ENCODE data around the gene FARSA.

DNA sequence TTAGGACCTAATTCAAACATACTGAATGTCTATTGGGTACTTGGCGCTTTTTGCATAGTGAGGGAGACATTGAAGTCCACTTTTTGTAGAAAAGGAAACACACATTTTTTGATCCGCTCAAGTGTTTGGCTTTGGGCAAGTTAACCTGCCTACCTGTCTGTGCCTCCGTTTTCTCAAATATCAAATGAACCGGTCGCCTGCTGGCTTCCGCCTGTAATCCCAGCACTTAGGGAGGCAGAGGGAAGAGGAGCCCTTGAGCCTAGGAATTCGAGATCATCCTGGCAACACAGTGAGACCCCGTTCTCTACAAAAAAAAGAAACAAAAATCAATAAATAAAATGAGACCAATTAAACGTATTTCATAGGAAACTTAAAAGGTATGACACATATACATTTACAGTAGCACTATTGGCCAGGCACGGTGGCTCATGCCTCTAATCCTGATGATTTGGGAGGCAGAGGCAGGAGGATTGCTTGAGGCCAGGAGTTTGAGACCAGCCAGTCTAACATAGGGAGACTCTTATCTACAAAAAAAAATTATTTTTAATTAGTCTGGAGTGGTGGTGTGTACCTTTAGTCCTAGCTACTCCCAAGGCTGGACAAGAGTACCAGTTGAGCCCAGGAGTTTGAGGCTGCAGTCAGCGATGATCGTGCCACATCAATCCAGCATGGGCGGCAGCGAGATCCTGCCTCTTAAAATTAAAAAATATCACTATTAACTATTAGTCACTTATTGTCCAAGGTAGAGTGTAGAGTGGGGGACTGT is 13.4 kb upstream of the FARSA start:
- TF ChIP-seq CTCF (IDR thresholded peaks at IDR 0.05) (no peak), POLR2A (IDR thresholded peaks at IDR 0.05) (no peak)
